Retinal pigment epithelial cell (primary cell): Measurements from ENCODE around the gene MAPK6.
A peak's percentile ranks its signal among the peaks of the same experiment; 100 is the strongest.

ENCODE experiments used
- DNase-seq: peaks from one replicate; pipeline ENCODE4 v3.0.0-alpha.2; 2010; ENCODE audit warnings: low read depth
- H3K4me3 ChIP-seq: 2 replicates; pipeline ENCODE4 v1.5.1; 2011; ENCODE audit warnings: mild to moderate bottlenecking, low read length, control low read depth, moderate library complexity
- CTCF ChIP-seq: conservative IDR thresholded peaks from 2 replicates; pipeline ENCODE4 v1.5.1; 2011; ENCODE audit warnings: low read depth, low read length, control low read depth, inconsistent platforms

MAPK6 gene

GRCh38 chr15:52083603-52084002, 64.6 kb downstream of the MAPK6 start:
- TF ChIP-seq CTCF = no peak
- no peak for DNase-seq

GRCh38 chr15:52085299-52085698, 66.3 kb downstream of the MAPK6 start:
- DNase-seq = no peak
- TF ChIP-seq CTCF = no peak
- H3K4me3 ChIP-seq = no peak overlapping the region

More at GRCh38 chr15:52083603-52084002, 64.6 kb downstream of the MAPK6 start:
- no peak overlapping the region for H3K4me3 ChIP-seq

GRCh38 chr15:52086011-52086786, 67.2 kb downstream of the MAPK6 start:
- H3K4me3 ChIP-seq = no peak overlapping the region
- no peak for DNase-seq
- TF ChIP-seq CTCF = no peak

- TF ChIP-seq CTCF = no peak
- no peak for DNase-seq
- no peak overlapping the region for H3K4me3 ChIP-seq
Measured at GRCh38 chr15:52090193-52090592, 71.2 kb downstream of the MAPK6 start.

- no peak overlapping the region for H3K4me3 ChIP-seq
- no peak for TF ChIP-seq CTCF
- DNase-seq = no peak
Measured at GRCh38 chr15:52093167-52093538, 74.1 kb downstream of the MAPK6 start.

GRCh38 chr15:52093539-52094510, 74.8 kb downstream of the MAPK6 start:
- H3K4me3 ChIP-seq = no peak overlapping the region
- peak; percentile 96 for DNase-seq
- TF ChIP-seq CTCF = no peak
